Fibroblast of skin of right quadriceps (primary cell): Measurements from ENCODE around the gene RIC8B.
"Not testable (repeated sequence)": the region's sequence is repeated elsewhere in the genome, so short reads cannot be mapped to it uniquely, and the experiment has no call there.

Source experiments
- DNase-seq: peaks from one replicate; pipeline ENCODE4 v3.0.0-alpha.2; 2013

The RIC8B gene, protein sequence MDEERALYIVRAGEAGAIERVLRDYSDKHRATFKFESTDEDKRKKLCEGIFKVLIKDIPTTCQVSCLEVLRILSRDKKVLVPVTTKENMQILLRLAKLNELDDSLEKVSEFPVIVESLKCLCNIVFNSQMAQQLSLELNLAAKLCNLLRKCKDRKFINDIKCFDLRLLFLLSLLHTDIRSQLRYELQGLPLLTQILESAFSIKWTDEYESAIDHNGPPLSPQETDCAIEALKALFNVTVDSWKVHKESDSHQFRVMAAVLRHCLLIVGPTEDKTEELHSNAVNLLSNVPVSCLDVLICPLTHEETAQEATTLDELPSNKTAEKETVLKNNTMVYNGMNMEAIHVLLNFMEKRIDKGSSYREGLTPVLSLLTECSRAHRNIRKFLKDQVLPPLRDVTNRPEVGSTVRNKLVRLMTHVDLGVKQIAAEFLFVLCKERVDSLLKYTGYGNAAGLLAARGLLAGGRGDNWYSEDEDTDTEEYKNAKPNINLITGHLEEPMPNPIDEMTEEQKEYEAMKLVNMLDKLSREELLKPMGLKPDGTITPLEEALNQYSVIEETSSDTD

DNA sequence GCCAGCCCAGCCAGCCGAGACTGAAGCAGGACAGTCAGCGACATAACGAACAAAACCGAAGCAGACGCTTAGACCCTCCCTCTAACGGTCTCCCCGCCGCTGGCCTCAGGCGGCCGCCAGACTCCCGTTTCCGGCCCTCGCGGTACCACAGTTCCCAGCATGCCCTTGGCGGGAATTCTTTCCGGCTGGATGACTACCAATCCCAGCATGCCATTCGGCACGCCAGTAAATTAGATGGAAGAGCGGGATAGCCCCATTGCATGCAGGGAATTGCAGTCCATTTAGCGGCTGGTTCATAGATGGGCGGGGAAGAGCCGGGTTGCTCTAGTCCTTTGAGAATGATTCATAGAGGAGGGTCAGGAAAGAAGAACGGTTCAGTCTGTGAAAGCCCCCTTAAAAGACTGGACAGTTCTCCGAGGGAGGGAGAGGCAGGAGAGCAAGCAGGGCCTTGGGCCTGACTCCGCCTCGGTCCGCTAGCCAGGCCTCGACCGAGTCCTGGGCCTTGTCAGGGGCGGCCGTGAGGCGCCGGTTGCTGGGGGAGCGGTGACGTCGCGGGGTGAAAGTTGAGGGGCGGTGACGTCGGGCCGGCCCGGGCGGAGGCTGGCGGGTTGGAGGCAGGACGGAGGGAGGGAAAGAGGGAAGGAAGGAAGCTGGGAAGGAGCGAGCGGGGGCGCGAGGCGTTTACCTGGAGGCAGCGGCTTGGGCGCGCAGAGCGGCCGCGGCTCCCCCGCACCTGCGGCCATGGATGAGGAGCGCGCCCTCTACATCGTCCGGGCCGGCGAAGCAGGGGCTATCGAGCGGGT lies at the start of gene RIC8B:
TSS of gene RIC8B (plus strand) at position 678 of the 803 bp plus-strand sequence. CDS start at position 742, 64 bp downstream.
- peak; percentile 99 for DNase-seq

DNA sequence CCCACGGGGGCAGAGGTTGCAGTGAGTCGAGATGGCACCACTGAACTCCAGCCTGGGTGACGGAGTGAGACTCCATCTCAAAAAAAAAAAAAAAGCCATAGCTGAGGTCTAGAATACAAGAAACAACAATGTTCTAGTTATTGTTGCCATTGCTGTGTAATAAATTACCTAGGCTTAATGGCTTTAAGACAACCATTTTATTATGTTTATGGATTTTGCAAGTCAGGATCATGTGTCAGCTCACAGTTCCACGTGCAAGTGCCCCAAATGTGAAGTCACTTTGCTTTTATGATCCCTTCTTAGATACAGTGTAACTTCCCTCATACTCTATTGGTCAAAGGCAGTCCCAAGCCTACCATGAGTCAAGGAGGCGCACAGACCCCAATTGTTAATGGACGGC lies 49.5 kb upstream of the RIC8B start:
- DNase-seq: no peak

DNA sequence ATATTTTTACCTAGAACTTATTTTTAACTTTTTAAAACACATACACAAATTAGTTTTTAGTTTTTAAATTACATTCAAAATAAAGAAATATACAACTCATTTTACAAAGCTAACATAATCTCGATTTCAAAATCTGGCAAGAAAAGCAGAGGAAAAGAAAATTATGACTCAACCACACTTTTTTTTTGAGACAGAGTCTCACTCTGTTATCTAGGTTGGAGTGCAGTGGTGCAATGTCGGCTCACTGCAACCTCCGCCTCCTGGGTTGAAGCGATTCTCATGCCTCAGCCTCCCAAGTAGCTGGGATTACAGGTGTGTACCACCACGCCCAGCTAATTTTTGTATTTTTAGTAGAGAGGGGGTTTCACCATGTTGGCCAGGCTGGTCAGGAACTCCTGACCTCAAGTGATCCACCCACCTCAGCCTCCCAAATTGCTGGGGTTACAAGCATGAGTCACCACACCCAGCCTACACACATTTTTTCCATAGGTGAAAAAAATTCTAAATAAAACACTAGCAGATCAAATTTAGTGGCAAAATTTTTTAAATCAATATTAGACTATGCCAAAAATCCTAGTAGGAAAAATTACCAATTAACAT lies 47.8 kb upstream of the RIC8B start:
- not testable (repeated sequence) for DNase-seq

DNA sequence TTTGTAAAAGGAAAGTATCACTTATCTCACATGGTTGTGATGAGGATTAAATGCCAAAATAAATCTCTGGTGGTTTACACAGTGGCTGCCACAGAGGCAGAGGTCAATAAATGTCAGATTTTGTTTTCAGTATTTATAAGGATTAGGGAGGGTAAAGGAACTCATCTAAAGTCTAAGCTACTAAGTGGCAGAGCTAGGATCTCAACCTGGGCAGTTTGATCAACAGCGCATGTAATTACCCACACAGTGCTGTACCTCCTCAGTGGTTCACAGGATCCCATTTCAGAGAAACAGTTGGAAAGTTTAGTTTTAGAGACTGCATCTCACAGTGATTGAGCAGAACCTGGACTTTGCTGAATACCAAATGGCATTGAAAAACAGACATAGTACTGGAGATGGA lies 44.9 kb upstream of the RIC8B start:
- DNase-seq: no peak

DNA sequence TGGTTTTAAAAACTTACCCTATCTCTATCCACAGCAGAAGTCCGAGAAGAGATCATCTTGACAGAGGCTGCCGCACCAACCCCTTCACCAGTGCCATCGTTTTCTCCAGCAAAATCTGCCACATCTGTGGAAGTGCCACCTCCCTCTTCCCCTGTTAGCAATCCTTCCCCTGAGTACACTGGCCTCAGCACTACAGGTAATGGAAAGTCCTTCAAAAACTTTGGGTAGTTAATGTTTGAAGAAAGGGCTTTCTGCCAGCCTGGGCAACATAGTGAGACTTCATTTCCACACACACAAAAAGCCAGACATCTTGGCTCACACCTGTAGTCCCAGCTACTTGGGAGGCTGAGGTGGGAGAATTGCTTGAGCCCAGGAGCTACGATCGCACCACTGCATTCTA lies 41.6 kb upstream of the RIC8B start:
- DNase-seq: no peak

DNA sequence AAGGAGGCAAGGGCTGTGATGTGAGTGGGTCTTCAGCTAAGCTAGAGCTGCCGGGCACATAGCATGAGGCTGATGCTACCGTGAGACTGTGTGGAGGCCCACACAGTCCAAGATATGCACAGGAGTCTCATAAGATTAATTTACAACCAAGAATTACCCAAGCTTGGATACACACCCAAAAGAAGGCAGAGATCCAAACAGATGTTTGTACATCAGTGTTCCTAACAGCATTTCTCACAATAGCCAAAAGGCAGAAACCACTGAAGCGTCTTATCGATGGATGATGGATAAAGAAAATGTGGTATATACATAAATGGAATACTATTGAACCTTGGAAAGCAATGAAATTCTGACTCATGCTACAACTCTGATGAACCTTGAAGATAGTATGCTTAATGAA lies 40.8 kb upstream of the RIC8B start:
- no peak for DNase-seq

DNA sequence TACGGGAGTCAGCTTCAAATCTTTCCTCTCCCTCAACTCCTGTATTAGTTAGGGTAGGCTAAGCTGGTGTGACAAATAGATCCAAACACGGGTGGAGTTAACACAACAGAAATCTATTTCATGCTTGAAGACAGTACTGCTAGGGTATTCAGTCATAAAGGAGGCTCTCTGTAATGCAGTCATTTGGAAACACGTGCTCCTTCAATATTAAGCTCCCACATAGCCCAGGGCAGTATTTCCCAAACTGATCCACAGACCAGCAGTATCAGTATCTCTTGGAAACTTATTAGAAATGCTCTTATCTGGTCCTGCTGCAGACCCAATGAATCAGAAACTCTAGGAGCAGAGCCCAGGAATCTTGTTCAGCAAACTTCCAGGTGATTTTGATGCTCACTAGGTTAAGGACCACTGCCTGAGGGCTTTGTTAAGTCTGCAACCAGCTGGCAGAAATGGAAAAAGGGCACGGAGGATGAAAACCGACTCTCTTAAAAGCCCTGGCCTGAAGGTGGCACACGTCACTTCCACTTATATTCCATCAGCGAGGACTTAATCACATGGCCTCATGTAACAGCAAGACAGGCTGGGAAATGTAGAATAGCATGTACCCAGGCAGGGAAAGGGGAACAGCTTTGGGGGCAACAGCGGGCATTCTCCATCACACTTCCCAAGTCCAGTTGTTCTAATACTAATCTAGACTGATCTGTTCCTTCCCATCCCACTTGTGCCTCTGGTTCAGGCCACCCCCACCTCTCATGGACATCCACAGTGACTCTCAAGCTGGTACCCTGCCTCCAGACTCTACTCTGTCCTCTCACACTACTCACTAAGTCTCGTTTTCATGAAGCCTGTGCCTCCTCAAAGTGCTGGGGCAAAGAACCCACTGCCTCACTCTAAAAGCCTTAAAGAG lies 38.2 kb upstream of the RIC8B start:
- DNase-seq: no peak

DNA sequence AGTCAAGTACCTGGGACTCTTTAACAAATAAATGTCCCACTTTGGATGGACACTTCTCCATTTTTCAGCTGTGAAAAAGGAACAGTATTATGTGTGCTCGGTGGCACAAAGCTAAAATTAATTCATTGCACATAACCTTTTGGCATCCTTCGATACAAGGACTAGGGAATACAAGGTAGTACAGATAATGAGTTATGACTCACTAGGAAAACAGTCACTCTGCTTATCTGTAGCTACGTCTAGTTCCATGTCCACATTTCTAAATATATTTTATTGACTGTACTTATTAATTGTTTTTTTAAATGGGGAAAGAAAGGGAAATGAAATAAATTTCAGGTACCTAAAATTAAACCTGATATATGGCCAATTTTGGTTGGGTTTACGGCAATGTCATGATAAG lies 35.2 kb upstream of the RIC8B start:
- DNase-seq: no peak

DNA sequence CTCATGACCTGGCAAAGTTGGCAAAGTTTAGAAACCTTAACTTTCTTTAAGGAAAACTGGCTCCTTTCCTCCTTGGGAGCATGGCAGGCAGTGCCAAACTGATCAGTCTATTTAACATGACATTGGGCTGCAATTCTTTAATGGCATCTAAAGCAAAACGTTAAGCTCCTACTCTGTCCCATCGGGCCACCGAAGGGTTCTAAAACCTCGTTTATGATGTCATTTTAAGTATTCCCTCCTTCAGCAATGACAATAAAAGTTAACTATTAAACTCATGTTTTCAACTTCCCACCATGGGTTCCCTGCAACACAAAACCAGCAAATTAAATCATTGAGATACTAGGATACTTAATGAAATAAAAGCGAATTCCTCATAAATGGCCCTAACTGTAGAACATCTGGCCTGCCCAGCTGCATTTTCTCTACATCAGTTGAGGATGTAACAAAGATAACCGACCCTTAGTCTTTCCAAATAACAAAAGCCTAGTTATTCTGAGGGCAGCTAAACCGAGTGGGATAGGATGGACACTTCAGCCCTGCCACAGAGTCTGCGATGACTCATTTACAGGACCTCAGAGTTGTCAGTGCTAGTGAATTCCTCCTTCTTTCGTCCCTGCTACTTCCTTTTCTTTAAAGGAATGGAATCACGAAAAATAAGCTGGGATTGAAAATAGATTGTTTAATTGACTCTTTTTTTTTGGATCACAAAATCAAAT lies 34.5 kb upstream of the RIC8B start:
- no peak for DNase-seq

DNA sequence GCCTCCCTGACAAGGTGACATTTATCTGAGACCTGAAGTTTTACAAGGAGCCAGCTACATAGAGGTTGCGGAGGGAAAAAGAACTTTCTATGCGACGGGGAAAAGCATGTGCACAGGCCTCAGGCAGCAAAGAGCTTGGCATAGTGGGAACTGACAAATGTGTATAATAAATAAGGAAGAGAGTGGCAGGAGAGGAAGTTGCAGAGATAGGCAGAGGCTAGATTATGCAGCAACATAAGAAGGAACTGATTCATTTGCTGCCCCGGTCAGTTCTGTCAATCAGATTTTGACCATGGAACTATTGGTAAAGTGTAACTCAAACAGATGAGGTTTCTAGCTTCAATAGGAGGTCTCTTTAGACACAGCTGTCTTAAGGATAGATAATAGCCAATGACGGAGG lies 33.7 kb upstream of the RIC8B start:
- no peak for DNase-seq

DNA sequence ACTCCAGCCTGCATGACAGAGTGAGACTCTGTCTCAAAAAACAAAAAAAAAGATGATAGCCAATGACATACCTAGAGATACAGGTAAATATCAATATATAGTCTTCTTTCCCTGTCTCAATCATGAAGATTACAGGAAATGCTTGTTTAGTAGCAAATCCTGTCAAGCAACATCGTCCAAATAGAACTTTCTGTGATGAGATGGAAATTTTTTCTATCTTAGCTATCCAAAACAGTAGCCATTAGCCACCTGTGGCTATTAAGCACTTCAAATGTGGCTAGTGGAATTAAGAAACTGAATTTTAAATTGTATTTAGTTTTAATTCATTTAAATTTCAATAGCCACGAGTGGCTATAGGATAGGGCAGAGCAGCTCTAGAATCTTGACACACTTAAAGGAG lies 33.2 kb upstream of the RIC8B start:
- no peak for DNase-seq

DNA sequence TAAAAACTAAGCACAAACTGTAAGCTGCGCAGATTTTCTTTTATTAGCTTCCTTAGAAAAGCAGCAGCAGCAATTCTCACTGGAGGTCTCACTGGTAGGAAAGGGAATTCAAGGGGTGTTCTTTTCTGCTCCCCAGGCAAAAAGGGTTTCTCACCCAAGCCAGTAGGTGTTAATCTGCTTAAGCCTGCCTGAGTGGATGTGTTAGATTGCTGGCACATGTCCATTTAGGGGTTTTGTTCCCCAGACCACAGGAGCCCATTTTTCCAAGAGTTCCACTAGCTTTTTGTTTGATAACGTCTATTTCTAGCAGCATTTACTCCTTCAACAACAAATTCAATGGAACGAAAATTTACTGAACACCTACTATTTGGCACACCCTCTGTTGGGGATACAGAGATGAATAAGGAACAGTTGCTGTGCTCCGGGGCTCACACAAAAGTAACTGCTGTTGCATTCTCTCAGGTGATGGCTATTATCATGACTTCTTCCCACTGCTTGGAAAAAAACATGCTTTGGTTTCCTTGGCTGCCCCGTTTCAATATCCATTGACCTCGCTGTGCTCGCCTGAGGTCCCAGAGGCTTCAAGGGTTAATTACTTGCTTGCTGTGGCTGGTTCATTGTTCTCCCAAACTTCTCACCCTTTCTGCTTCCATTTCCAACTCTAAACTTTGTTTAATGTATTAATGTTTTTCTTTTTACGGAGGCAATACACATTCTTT lies 31.1 kb upstream of the RIC8B start:
- DNase-seq: no peak

DNA sequence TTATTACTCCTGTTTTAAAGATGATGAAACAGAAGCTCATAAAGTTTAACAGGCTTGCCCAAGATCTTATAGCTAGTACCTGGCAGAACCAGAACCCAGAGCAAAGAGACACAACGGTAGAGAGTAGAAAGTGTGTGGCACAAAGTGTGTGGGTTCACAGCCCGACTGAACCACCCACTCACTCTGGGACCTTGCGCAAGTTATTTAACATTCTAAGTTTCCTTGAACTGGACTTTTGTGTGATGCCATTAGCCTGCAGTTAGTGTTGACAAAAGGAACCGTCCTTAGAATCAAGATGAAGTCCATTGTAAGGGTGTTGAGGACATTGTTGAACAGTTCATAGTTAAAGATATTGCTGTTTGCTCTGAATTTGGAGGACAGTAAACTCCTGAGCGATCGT lies 29.9 kb upstream of the RIC8B start:
- DNase-seq: no peak

DNA sequence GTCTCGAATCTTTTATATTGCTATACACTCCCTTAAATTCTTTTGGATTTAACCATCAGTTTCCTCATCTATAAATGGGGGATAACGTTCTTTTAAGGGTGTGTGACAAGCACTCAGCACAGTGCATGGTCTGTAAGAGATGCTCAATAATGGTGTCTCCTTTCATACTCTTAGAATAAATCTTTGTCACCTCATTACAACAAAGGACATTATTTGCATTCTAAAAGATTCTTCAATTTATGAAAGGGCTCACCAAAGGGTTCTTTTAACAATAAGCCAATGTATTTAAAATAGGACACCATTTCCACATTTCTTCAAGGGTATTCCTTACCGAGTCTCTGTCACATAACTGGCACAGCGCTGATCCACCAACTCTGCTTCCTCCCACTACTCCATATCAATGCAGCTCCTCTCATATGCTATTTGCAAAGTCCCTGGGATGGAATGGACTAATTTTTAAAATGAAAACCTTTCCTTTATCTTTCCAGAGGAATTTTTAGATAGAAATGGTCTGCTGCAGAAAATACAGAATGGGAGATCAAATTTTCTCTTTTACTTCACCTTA lies 29.2 kb upstream of the RIC8B start:
- no peak for DNase-seq

DNA sequence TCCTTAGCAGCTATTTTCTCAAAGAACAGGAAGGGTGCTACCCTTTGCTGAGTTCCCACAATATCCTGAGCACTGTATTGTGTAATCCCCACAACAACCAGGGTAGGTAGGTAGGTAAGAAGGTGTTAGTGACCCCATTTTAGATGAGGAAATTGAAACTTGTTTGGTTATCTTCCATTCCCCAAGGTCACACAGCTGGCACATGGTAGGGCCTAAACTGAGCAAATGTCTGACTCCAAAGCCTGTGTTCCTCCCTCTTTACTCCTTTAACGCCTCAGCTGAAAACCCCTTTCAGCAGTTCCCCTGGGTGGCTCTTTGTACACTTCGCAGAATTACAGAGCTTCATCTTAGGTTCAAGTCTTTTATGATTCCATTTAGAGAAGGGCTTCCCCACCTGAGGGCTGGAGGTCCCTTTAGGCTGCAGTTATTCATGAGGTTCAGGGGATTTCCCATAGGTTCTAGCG lies 26.5 kb upstream of the RIC8B start:
- DNase-seq: no peak

DNA sequence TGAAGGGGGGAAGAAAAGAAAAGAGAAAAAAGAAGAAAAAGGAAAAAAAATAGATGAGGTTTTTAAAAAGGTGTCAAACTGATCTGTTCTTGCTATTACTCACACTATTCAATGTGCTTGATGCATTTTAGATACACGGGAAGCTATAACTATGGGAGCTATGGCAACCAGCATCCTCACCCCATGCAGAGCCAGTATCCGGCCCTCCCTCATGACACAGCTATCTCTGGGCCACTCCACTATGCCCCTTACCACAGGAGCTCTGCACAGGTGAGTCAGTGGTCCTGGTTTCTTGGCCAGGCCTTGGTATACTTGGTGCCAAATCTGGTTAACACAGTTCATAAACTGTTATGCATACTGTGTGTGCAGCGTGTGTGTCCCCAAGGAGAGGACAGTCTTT lies 24.0 kb upstream of the RIC8B start:
- no peak for DNase-seq

DNA sequence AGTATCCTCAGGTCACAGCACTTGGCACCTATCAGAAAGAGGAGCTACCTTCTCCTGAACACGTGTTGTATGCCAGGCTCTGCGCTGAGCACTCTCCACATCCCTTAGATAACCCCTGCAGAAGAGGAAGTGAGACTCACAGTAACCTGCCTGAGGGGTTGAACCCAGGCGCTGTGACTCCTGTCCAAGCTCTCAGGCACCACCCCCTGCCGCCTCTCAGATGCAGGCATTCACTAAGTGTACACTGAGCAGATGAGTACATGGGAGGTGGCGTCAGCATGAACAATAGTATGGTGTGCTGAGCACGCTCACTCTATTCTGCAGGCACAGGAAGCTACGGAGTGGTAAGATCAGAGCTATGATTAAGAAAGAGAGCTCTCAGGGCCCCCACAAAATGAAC lies 21.0 kb upstream of the RIC8B start:
- DNase-seq: no peak

DNA sequence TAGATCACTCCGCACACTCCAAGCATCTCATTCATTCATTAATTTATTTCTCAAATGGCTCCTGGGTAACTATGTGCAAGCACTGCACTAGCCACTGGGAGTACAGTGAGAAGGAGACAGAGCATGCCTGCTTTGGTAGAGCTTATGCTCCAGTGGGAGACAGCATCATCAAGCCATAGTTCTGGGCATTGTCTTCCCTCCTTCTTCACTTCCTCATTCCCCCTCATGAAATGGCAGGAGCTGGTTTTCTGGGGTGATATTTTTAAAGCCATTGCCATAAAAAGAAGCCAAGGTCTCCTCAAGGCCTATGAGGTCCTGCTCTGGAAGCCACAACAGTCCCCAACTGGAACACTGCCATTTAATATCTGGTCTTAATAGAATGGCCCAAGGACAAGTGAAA lies 20.2 kb upstream of the RIC8B start:
- no peak for DNase-seq

DNA sequence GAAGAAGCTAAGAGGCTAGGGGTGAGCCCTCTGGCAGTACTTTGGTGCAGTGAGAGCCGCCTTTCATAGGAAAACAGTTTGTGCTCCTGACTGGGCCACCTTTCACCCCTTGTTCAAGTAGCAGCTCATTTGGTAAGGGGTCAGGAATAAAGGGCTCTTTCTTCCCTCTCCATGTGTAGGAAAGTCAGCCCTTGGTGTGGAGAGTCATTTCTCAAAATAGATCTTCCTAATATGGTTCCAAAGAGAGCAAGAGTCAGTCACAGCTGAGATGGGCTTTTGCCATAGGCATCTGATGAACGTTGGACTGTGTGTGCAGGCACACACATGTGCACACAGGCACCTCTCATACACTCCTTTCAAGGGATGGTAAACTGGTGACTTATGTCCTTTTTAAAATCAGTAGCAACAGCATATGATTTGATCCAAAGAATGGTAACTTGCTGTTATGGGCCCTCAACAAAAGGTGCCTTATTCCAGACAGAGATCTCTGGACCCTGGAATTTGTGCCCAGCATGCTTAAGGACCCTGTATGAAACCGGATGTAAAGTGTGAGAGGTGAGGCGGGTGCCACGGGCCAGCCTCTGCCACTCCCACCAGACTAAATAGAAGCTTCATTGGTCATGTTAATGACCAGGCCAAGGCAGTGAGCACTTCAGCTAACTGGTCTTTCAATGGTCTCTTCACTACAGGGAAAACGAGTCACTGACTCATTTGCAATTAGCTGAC lies 16.7 kb upstream of the RIC8B start:
- no peak for DNase-seq
